ENCODE data around the gene CACNA2D2.
A peak's percentile ranks its signal among the peaks of the same experiment; 100 is the strongest.

The CACNA2D2 gene

GRCh38 chr3:50369012-50369670, 134.3 kb downstream of the CACNA2D2 start:
- DNase-seq (ENCODE audit: low read depth) = no peak

DNA sequence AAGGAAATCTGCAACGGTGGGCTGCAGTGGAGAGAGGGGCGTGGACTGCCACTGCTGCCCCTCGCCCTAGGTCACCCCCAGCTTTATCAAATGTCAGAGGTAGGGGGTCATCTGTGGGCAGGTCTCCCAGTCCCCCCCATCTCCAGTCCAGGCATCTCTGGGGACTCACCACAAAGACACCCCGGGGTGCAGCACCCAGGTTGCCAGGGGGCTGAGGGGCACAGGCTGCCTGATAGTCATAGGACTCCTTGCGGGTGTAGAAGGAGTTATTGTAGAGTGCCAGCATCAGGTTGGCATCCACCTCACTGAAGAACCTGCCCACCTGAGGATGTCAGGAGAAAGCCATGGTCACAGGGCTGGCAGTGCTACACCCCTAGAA, 137.6 kb downstream of the CACNA2D2 start:
- DNase-seq (ENCODE audit: low read depth) = no peak

GRCh38 chr3:50365080-50365841, 138.2 kb downstream of the CACNA2D2 start:
- DNase-seq (ENCODE audit: low read depth) = peak; percentile 90

- no peak for DNase-seq (ENCODE audit: low read depth)
These were observed 138.8 kb downstream of the CACNA2D2 start for GRCh38 chr3:50364573-50365079.

GRCh38 chr3:50359760-50360110, 143.7 kb downstream of the CACNA2D2 start:
- no peak for DNase-seq (ENCODE audit: low read depth)

GRCh38 chr3:50358911-50359759, 144.3 kb downstream of the CACNA2D2 start, which contains the start of gene TMEM115:
Gene TMEM115 (minus strand): TSS chr3:50359521. CDS start chr3:50359063, 458 bp downstream.
- DNase-seq (ENCODE audit: low read depth) = peak; percentile 91

DNA sequence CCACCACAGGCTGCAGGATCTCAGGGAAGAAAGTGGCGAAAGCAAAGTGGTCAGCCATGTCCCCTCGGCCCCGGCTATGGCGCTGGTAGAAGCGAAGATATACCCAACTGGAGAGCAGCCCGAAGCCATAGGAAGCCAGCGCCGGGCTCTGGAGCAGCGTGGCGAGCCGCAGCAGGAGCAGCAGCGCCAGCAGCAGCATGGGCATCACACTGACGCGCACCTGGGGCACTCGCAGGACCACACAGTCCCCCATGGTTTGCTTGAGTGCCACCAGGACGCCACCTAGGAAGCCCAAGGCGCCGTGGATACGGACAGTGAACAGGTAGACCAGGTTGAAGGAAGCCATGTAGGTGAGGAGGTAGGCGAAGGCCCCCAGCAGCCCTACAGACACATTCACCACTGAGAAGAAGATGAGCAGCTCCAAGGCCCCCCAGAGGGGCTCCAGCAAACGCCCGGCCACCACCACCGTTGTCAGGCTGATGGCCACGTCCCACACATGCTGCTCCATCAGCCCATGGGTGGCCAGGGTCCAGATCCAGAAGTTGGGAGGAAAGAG, 145.0 kb downstream of the CACNA2D2 start:
- DNase-seq (ENCODE audit: low read depth) = no peak

DNA sequence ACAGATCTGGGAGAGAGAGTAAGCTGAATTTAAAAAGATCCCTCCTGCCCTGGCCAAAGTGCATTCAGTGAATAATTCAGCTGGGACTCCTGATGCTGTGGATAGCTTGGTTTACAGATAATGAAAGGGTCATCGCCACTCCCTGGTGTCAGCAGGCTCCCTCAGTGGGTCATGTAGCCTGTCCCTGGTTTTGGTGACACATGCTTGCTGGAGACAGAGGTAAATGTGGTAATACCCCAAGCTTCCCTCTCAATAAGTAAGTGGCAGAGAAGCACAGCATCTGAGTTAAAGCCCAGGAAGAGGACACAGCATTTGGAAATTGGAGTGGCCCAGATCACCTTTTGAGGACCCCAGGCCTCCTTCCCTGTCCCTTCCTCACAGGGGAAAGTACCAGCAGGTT, 146.0 kb downstream of the CACNA2D2 start:
- DNase-seq (ENCODE audit: low read depth) = no peak

- no peak for DNase-seq (ENCODE audit: low read depth)
These were observed 146.9 kb downstream of the CACNA2D2 start for GRCh38 chr3:50356553-50356952.

- DNase-seq (ENCODE audit: low read depth) = no peak
These were observed 147.4 kb downstream of the CACNA2D2 start for GRCh38 chr3:50355829-50356552.

DNA sequence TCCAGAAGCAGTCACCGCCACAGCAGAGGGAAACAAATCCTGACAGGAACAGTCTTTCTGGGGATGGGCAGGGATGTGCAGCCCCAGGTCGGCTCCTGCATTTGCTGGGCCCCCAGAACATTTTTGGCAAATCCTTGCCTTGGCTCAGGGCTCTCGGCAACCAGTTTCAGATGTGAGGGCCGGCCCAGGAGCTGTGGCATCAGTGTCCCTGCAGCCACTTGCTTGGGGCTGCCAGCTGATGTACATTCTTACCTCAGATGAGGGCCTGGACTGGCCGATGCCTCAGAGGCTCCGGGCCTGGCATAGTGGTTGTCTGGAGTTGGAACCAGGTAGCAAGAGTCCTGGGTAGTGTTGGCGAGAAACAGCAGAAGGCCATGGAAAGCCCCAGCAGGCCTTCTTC, 148.6 kb downstream of the CACNA2D2 start:
- no peak for DNase-seq (ENCODE audit: low read depth)

- DNase-seq (ENCODE audit: low read depth) = no peak
These were observed 149.2 kb downstream of the CACNA2D2 start for GRCh38 chr3:50354186-50354764.

GRCh38 chr3:50353245-50354004, 150.0 kb downstream of the CACNA2D2 start:
- DNase-seq (ENCODE audit: low read depth) = no peak

DNA sequence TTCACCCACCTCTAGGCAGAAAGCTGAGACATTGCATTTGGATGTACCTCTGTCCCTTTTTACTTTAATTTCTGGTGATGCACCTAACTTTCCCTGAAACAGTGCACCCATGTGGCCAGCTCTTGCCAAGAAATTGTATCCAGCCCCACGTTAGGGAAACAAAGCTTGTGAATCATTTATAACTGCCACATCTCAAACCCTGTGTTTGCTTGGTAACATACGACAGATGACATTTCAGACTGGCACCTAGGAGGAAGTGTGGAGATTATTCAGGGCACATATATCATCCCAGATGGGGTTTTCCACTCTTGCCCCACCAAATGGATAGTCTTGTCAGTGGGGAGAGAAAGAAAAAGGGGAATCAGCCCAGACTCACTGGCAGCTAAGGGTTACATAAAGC, 150.7 kb downstream of the CACNA2D2 start:
- DNase-seq (ENCODE audit: low read depth) = no peak

- DNase-seq (ENCODE audit: low read depth) = no peak
These were observed 152.1 kb downstream of the CACNA2D2 start for GRCh38 chr3:50351323-50351697.

- DNase-seq (ENCODE audit: low read depth) = peak; percentile 100
These were observed 152.7 kb downstream of the CACNA2D2 start, which contains the start of the genes CYB561D2 and NPRL2 for GRCh38 chr3:50350527-50351322. Gene CYB561D2 (plus strand): TSS chr3:50350862. CDS start chr3:50351434, 572 bp downstream. Gene NPRL2 (minus strand): TSS chr3:50350775. CDS start chr3:50350652, 123 bp downstream.

DNA sequence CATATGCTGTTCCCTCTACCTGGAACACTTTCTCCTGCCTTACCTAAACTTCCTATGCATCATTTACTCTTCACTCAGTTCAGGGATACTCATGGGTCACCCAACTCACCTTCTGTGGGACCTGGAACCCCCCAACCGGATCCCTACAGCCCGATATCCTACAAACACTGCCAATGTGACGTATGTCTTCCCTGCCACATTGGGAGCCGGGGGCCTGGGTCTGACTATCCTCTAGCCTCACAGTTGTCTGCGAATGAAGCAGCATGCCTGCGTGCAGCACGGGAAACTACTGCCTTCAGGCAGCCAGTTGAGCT, 153.3 kb downstream of the CACNA2D2 start:
- no peak for DNase-seq (ENCODE audit: low read depth)

DNA sequence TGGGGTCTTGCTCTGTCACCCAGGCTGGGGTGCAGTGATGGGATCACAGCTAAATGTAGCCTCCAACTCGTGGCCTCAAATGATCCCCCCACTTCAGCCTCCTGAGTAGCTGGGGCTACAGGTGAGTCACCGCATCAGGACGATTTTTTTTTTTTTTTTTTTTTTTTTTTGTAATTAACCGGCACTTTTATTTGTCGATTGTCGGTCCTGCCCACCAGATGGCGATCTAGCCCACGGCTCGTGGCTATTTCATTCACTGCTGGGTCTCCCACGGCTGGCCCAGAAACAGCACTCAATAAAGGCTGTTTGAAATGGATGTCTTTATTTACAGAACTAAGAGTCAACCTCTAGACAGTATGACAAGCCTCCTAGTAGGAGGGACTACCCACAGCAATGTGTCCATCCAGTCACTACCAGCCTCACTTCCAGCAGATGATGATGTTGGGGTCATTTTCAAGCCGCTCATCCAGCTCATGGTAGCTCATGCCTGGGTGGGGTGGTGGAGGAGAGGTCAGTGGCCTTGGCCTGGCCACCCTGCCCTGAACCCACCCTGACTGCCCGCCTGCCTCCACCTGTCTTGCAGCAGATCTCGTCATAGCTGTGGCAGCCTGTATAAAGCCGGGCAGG, 156.1 kb downstream of the CACNA2D2 start:
- peak; percentile 70 for DNase-seq (ENCODE audit: low read depth)
